Measurements from ENCODE around the gene RASA2. TPM values are rescaled to one million over a fixed set of nuclear protein-coding genes. Genes with fewer than 3 reads are reported as not detected.
A peak's percentile ranks its signal among the peaks of the same experiment; 100 is the strongest.

The RASA2 gene
- total RNA-seq, 1 donor from 2014 or later, result 42.3 TPM

DNA sequence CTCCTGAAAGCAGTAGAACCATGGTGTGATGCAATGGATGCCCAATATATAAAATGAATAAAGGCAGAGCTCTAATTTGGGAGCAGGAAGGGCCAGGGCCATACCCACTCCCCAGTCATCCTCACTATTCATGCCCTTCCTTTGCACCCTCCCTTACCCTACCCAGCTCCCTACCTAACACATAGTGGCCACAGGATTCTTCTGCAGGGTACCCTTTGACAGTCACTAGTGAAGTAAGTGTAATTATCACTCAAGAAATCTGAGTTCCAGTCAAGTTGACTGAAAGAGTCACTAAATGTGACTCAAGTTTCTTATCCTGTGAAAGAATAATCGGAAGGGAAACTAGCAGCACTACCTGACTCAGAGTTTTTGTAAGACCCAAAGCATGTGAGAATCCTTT lies 69.2 kb downstream of the RASA2 start:
- Mint-ChIP-seq H3K27ac (no peak overlapping the region), H3K4me1 (peaks cover 18% of the 10 kb centered on the region), H3K27me3 (no peaks in the 10 kb centered on the region), H3K9me3 (no peaks in the 10 kb centered on the region), H3K4me3 (no peak overlapping the region), H3K36me3 (ENCODE audit: low read depth) (peaks cover 31% of the 10 kb centered on the region)
- POLR2A ChIA-PET, result no interaction called here
- TF ChIP-seq CTCF (IDR thresholded peaks at IDR 0.05), result no peak
- CTCF ChIA-PET, result interaction anchor here (1.0 to 1.1 kb wide), 2 partner anchors 82 to 101 kb away, joined by 3 read pairs; no protein-coding TSS in a partner anchor
- no peak for ATAC-seq (ENCODE audit: low read depth)
- no peak for DNase-seq
- intact Hi-C loops (cut with micrococcal nuclease), result no loop called here

DNA sequence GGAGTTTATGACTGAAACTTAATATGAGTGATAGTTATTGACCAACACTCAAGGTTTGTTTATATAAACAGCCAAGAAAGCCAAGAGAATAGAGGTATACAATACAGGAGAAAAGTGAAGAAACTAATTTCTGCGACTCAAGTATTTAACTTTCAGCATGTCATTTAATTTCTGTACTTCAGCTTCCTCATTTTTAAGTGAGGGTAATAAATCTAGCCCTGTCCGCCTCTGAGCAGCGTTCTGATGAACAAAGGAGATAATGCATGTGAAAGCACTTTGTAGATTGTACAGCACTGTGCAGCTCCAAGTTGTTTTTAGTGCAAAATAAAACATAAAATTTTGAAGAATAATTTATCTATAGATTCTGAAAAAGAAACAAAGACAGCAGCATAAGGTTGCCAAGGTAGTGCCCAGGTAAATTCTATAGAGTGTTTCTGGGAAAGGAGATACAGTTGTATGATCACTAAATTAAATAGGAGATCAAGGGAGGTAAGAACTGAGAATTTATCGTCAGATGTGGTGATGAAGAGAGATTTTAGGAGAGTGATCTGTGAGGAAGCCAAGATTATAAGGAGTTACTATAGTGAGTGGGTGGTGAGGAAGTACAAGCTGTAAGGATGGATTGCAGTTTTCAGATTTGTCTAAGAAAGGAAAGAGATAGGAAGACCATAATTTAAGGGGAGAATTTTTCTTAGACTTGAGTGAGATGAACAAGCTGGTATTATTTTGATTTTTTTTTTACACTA lies 71.3 kb downstream of the RASA2 start:
- H3K27me3 Mint-ChIP-seq, result no peaks in the 10 kb centered on the region
- POLR2A ChIA-PET, result interaction anchor here (0.6 to 3.3 kb wide), 4 partner anchors 11 to 246 kb away, joined by 3 to 25 read pairs (median 4); partner anchors contain the start of gene RASA2
- peak; percentile 54 for ATAC-seq (ENCODE audit: low read depth)

DNA sequence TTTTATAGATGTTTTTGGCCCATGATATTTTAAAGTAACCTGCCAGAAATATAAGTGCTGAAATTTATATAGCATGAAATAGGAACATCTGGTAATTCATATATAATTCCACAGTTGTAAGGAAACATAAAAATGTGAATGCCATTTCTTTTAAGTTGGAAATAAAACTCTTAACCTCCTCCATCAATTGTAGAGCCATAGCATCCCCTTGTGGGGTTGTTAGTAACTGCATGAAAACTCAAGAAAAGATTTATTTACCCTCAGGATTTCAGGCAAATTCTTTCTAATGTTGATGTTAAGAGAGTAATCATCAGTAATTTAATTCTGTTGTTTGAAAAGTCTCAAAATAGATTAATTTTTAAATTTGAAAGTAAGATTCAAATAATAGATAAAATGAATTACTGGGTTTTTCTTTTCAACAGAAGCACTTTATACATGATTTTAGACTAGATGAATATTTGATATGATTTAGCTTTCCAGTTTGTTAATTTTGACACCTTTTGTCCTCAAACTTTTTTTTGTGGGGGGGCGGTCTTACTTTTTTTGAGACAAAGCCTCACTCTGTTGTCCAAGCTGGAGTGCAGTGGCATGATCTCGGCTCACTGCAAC lies 74.7 kb downstream of the RASA2 start:
- H3K4me3 Mint-ChIP-seq, result no peak overlapping the region
- H3K9me3 Mint-ChIP-seq, result no peaks in the 10 kb centered on the region
- intact Hi-C loops (cut with micrococcal nuclease), result loop anchor here (1.0 to 5.0 kb wide), 6 partner anchors 87 to 329 kb away; partner anchors contain the start of gene PXYLP1
- TF ChIP-seq CTCF (IDR thresholded peaks at IDR 0.05), result no peak
- no peaks in the 10 kb centered on the region for H3K27me3 Mint-ChIP-seq
- H3K27ac Mint-ChIP-seq, result no peak overlapping the region
- DNase-seq (no peak), ATAC-seq (ENCODE audit: low read depth) (peak; percentile 65)
- peaks cover 38% of the 10 kb centered on the region for H3K36me3 Mint-ChIP-seq (ENCODE audit: low read depth)
- CTCF ChIA-PET, result interaction anchor here (0.7 to 8.5 kb wide), 15 partner anchors 8 to 330 kb away, joined by 3 to 240 read pairs (median 5); partner anchors contain the start of gene PXYLP1
- POLR2A ChIA-PET, result interaction anchor here (0.5 to 1.6 kb wide), 4 partner anchors 40 to 101 kb away, joined by 3 to 6 read pairs (median 4); partner anchors contain the start of gene RASA2
- peaks cover 6% of the 10 kb centered on the region for H3K4me1 Mint-ChIP-seq

More for the DNA sequence above, 71.3 kb downstream of the RASA2 start:
- DNase-seq, result no peak
- intact Hi-C loops (cut with micrococcal nuclease), result no loop called here
- TF ChIP-seq CTCF (IDR thresholded peaks at IDR 0.05), result no peak
- H3K27ac Mint-ChIP-seq, result no peak overlapping the region
- no peaks in the 10 kb centered on the region for H3K9me3 Mint-ChIP-seq
- peaks cover 31% of the 10 kb centered on the region for H3K36me3 Mint-ChIP-seq (ENCODE audit: low read depth)
- H3K4me3 Mint-ChIP-seq, result no peak overlapping the region
- CTCF ChIA-PET, result interaction anchor here (0.7 to 8.5 kb wide), 9 partner anchors 15 to 255 kb away, joined by 3 to 240 read pairs (median 3); no protein-coding TSS in a partner anchor
- H3K4me1 Mint-ChIP-seq, result peaks cover 4% of the 10 kb centered on the region

DNA sequence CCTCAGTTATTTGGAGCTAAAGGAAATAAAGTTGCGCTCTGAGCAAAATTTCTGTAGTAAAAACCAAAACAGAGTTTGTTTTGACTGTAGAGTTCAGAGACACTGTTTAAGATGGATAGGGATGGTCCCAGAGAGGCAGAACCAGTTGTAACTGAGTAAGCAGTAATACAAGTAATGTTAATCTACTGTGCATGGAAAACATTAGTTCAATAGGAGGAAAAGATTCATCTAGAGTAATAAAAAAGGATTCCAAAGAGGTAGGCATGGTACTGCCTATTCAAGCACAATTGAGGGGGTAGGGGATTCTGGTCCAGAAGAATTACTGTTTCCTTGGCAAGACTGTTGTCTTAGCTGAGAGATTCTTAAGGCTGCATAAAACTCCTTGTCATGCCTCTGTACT lies 77.4 kb downstream of the RASA2 start:
- no peak overlapping the region for H3K27ac Mint-ChIP-seq
- H3K4me3 Mint-ChIP-seq, result no peak overlapping the region
- H3K36me3 Mint-ChIP-seq (ENCODE audit: low read depth), result peaks cover 37% of the 10 kb centered on the region
- TF ChIP-seq CTCF (IDR thresholded peaks at IDR 0.05), result no peak
- ChIA-PET POLR2A (no interaction called here), CTCF (interaction anchor here (8.5 kb wide), 1 partner anchor 107 kb away, joined by 240 read pairs; no protein-coding TSS in a partner anchor)
- no peak for ATAC-seq (ENCODE audit: low read depth)
- DNase-seq, result no peak
- H3K4me1 Mint-ChIP-seq, result peaks cover 6% of the 10 kb centered on the region
- H3K9me3 Mint-ChIP-seq, result no peaks in the 10 kb centered on the region
- H3K27me3 Mint-ChIP-seq, result no peaks in the 10 kb centered on the region
- intact Hi-C loops (cut with micrococcal nuclease), result loop anchor here (5.0 kb wide), 1 partner anchor 332 kb away; the partner anchor contains the start of gene PXYLP1

DNA sequence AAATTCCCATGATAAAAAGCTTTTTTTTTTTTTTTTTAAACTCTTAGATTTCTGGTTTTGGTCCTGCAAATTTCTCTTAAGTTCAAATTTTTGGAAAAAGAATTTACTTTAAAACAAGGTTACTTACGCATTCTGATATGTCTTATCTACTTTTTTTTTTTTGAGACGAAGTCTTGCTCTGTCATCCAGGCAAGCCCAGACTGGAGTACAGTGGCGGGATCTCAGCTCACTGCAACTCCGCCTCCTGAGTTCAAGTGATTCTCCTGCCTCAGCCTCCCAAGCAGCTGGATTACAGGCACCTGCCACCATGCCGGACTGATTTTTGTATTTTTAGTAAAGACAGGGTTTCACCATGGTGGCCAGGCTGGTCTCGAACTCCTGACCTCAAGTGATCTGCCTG lies 83.2 kb downstream of the RASA2 start:
- H3K4me1 Mint-ChIP-seq, result peaks cover 4% of the 10 kb centered on the region
- H3K36me3 Mint-ChIP-seq (ENCODE audit: low read depth), result peaks cover 52% of the 10 kb centered on the region

More for the DNA sequence above, 83.2 kb downstream of the RASA2 start:
- Mint-ChIP-seq H3K4me3 (no peak overlapping the region), H3K27me3 (no peaks in the 10 kb centered on the region), H3K27ac (no peak overlapping the region), H3K9me3 (no peaks in the 10 kb centered on the region)
- TF ChIP-seq CTCF (IDR thresholded peaks at IDR 0.05), result no peak
- DNase-seq (no peak), ATAC-seq (ENCODE audit: low read depth) (no peak)
- POLR2A ChIA-PET, result no interaction called here
- intact Hi-C loops (cut with micrococcal nuclease), result no loop called here
- CTCF ChIA-PET, result interaction anchor here (1.2 to 2.2 kb wide), 4 partner anchors 8 to 266 kb away, joined by 3 to 11 read pairs (median 4); no protein-coding TSS in a partner anchor
